IMR-90 (cell line): ENCODE data around the gene ZNF793. TPM values are rescaled to one million over a fixed set of nuclear protein-coding genes. Genes with fewer than 3 reads are reported as not detected.

Experiments
- ATAC-seq: fragments of 200-7000 bp; cut with Tn5 transposase; 2 replicates; pipeline ENCODE4 v1.9.1; 2020; ENCODE audit warnings: low read depth, mild to moderate bottlenecking, moderate library complexity
- BruUV-seq: library from RNA; stranded (reverse); fragments of 400-500 nt; replicated peaks from 2 replicates; lab custom pipeline; 2021; lab: Mats Ljungman, UMichigan
- CTCF ChIA-PET: fragments of 300-600 bp; formaldehyde crosslinking; extraction: SDS; loops from one replicate; lab custom pipeline; 2021; ENCODE audit warnings: antibody characterized with exemption; lab: Yijun Ruan, JAX
- POLR2A ChIA-PET: fragments of 300-600 bp; sonication (Branson Sonifier 250); formaldehyde crosslinking; loops from one replicate; lab custom pipeline; 2022; ENCODE audit warnings: antibody characterized with exemption; ENCODE audit not compliant: unreplicated experiment; lab: Charles Lee
- DNase-seq: peaks from one replicate; pipeline ENCODE4 v3.0.0; 2013
- H2AFZ ChIP-seq: replicated peaks from 2 replicates; pipeline ENCODE3; 2013; ENCODE audit warnings: low read length, mild to moderate bottlenecking; ENCODE audit not compliant: poor library complexity
- H2AK5ac ChIP-seq: 2 replicates; pipeline ENCODE4 v1.6.1; 2013; ENCODE audit warnings: low read depth, low read length, inconsistent platforms
- H2AK9ac ChIP-seq: replicated peaks from 2 replicates; pipeline ENCODE3; 2013; ENCODE audit warnings: mild to moderate bottlenecking, low read depth, low read length, moderate library complexity; ENCODE audit not compliant: poor library complexity
- H2BK120ac ChIP-seq: 2 replicates; pipeline ENCODE4 v1.6.1; 2013; ENCODE audit warnings: low read depth, low read length, inconsistent platforms
- H2BK15ac ChIP-seq: 3 replicates; pipeline ENCODE4 v1.6.1; 2013; ENCODE audit warnings: low read depth, low read length, inconsistent platforms
- H2BK20ac ChIP-seq: 2 replicates; pipeline ENCODE4 v1.6.1; 2013; ENCODE audit warnings: low read depth, mild to moderate bottlenecking, inconsistent platforms, low read length, moderate library complexity
- H2BK5ac ChIP-seq: 2 replicates; pipeline ENCODE4 v1.6.1; 2013; ENCODE audit warnings: mild to moderate bottlenecking, low read depth, low read length, inconsistent platforms; ENCODE audit not compliant: poor library complexity, severe bottlenecking
- H3K14ac ChIP-seq: replicated peaks from 2 replicates; pipeline ENCODE4 v1.6.1; 2013; ENCODE audit warnings: low read depth, low read length, inconsistent platforms
- H3K18ac ChIP-seq: 2 replicates; pipeline ENCODE4 v1.6.1; 2013; ENCODE audit warnings: low read depth, low read length, control low read depth
- H3K23ac ChIP-seq: 2 replicates; pipeline ENCODE4 v1.6.1; 2013; ENCODE audit warnings: low read depth, low read length, inconsistent platforms
- H3K27ac ChIP-seq: 2 replicates; pipeline ENCODE4 v1.5.1; 2013; ENCODE audit warnings: mild to moderate bottlenecking, control low read depth, low read length; ENCODE audit not compliant: insufficient read depth
- H3K27me3 ChIP-seq: 2 replicates; pipeline ENCODE4 v1.6.1; 2013; ENCODE audit warnings: low read length; ENCODE audit not compliant: control insufficient read depth, insufficient read depth
- H3K36me3 ChIP-seq: 2 replicates; pipeline ENCODE4 v1.6.1; 2013; ENCODE audit warnings: low read length, mixed read lengths; ENCODE audit not compliant: control insufficient read depth, insufficient read depth
- H3K4ac ChIP-seq: 2 replicates; pipeline ENCODE4 v1.6.1; 2013; ENCODE audit warnings: low read depth, low read length, inconsistent platforms
- H3K4me1 ChIP-seq: 2 replicates; pipeline ENCODE4 v1.6.1; 2013; ENCODE audit warnings: low read length, mixed read lengths; ENCODE audit not compliant: control insufficient read depth, insufficient read depth
- H3K4me2 ChIP-seq: 2 replicates; pipeline ENCODE4 v1.6.1; 2013; ENCODE audit warnings: low read depth, mild to moderate bottlenecking, control low read depth, low read length, moderate library complexity
- H3K4me3 ChIP-seq: 2 replicates; pipeline ENCODE4 v1.5.1; 2013; ENCODE audit warnings: low read depth, mild to moderate bottlenecking, control low read depth, low read length, moderate library complexity; ENCODE audit not compliant: insufficient read depth
- H3K56ac ChIP-seq: 2 replicates; pipeline ENCODE4 v1.6.1; 2013; ENCODE audit warnings: low read length, inconsistent platforms; ENCODE audit not compliant: insufficient read depth; ENCODE audit errors: extremely low read depth
- H3K79me1 ChIP-seq, 2 experiments: 2 replicates each; pipeline ENCODE4 v1.6.1; 2013; ENCODE audit warnings: low read length in 2 of 2, inconsistent platforms in 1 of 2, low read depth in 1 of 2
- H3K9ac ChIP-seq: 2 replicates; pipeline ENCODE4 v1.6.1; 2013; ENCODE audit warnings: low read depth, low read length, control low read depth
- H3K9me1 ChIP-seq: 2 replicates; pipeline ENCODE4 v1.6.1; 2013; ENCODE audit warnings: low read length, inconsistent platforms; ENCODE audit not compliant: insufficient read depth
- H3K9me3 ChIP-seq: 2 replicates; pipeline ENCODE4 v1.6.1; 2013; ENCODE audit warnings: low read length; ENCODE audit not compliant: control insufficient read depth, insufficient read depth
- H4K20me1 ChIP-seq: 2 replicates; pipeline ENCODE4 v1.6.1; 2013; ENCODE audit warnings: low read length, inconsistent platforms; ENCODE audit not compliant: insufficient read depth
- H4K5ac ChIP-seq: 2 replicates; pipeline ENCODE4 v1.6.1; 2013; ENCODE audit warnings: mild to moderate bottlenecking, low read depth, low read length, control low read depth
- H4K8ac ChIP-seq, 2 experiments: 2 replicates each; pipeline ENCODE4 v1.6.1; 2013; ENCODE audit warnings: low read depth in 2 of 2, low read length in 2 of 2, control low read depth in 1 of 2, inconsistent platforms in 1 of 2
- H4K91ac ChIP-seq: 2 replicates; pipeline ENCODE4 v1.6.1; 2013; ENCODE audit warnings: low read depth, low read length, inconsistent platforms; ENCODE audit not compliant: insufficient read depth
- BHLHE40 ChIP-seq: fragments of 150-350 bp; IDR thresholded peaks from 2 replicates; pipeline ENCODE4 v1.6.1; 2016; ENCODE audit warnings: mild to moderate bottlenecking, low read depth, low read length
- CEBPB ChIP-seq: IDR thresholded peaks from 2 replicates; pipeline ENCODE4 v1.6.1; 2012; ENCODE audit warnings: low read depth, low read length, improper control_type of control experiment
- MAFK ChIP-seq: IDR thresholded peaks from 2 replicates; pipeline ENCODE4 v1.6.1; 2012; ENCODE audit warnings: low read depth, low read length, improper control_type of control experiment
- NFE2L2 ChIP-seq: fragments of 150-350 bp; IDR thresholded peaks from 2 replicates; pipeline ENCODE4 v1.6.1; 2016; ENCODE audit warnings: low read depth, mild to moderate bottlenecking, low read length
- RCOR1 ChIP-seq: IDR thresholded peaks from 2 replicates; pipeline ENCODE4 v1.6.1; 2012; ENCODE audit warnings: mild to moderate bottlenecking, low read length, improper control_type of control experiment; ENCODE audit not compliant: insufficient replicate concordance
- SMC3 ChIP-seq: fragments of 150-350 bp; IDR thresholded peaks from 2 replicates; pipeline ENCODE4 v1.6.1; 2016; ENCODE audit warnings: low read depth, mild to moderate bottlenecking, antibody characterized with exemption, low read length, moderate library complexity
- WGBS, 2 experiments: methylation state at CpG; one replicate each; pipeline versions ENCODE4 v1.1.5 to v1.1.7; 2013; ENCODE audit warnings: missing lambda C conversion rate in 2 of 2; ENCODE audit not compliant: insufficient read length in 1 of 2; ENCODE audit errors: extremely low coverage in 2 of 2; 5-methylcytosine and 5-hydroxymethylcytosine counted together
- dilution Hi-C: fragments of 300-500 bp; cut with HindIII; formaldehyde crosslinking; loops from one replicate; pipeline ENCODE4 v1.14.3; 2018; ENCODE audit warnings: low sequenced_read_pairs; ENCODE audit not compliant: unreplicated experiment
- in situ Hi-C: fragments of 300-500 bp; cut with MboI; formaldehyde crosslinking; loops from 3 replicates; pipeline ENCODE4 v1.14.3; 2019; ENCODE audit warnings: low sequenced_read_pairs, inconsistent platforms, mixed read lengths
- intact Hi-C: fragments of 100-400 bp; cut with micrococcal nuclease; formaldehyde crosslinking; loops from 2 replicates; pipeline ENCODE4 v1.10.0; 2022
- polyA plus RNA-seq, 3 experiments: library from polyadenylated mRNA; depleted of rRNA; stranded (reverse); fragments of >200 nt; gene quantifications; 2 replicates each; pipeline ENCODE4 v1.2.3, GENCODE V29; 2012; ENCODE audit warnings: low replicate concordance in 1 of 3
- total RNA-seq: library from RNA; depleted of rRNA; stranded (reverse); fragments of >200 nt; gene quantifications from 2 replicates; pipeline ENCODE4 v1.2.3, GENCODE V29; 2012
- TF ChIP-seq, protein P1 (sequence below): fragments of 150-350 bp; IDR thresholded peaks from 2 replicates; pipeline ENCODE4 v1.6.1; 2016; ENCODE audit warnings: low read depth, mild to moderate bottlenecking, low read length, moderate library complexity, borderline replicate concordance
- TF ChIP-seq, protein P2 (sequence below): conservative IDR thresholded peaks from 2 replicates; pipeline ENCODE4 v1.5.1; 2012; ENCODE audit warnings: mild to moderate bottlenecking, low read depth, low read length, improper control_type of control experiment

The ZNF793 gene
- total and polyA plus RNA-seq, 2 of the 4 experiments (the other 2 are of a cell fraction) = 0.50 to 0.72 TPM

- Histone ChIP-seq H3K18ac (no peak overlapping the region), H2AK9ac (no peak overlapping the region), H3K27ac (no peak overlapping the region), H3K9me3 (peaks cover 64% of the 10 kb centered on the region), H2BK15ac (no peak overlapping the region), H3K4me2 (no peak overlapping the region), H3K79me1 (no peaks in the 10 kb centered on the region), H4K91ac (no peak overlapping the region), H3K14ac (no peak overlapping the region), H3K27me3 (no peaks in the 10 kb centered on the region), H2BK120ac (no peak overlapping the region), H4K5ac (no peak overlapping the region), H2AFZ (no peak overlapping the region), H3K4me1 (no peaks in the 10 kb centered on the region), H3K9me1 (no peaks in the 10 kb centered on the region), H3K36me3 (0 out of 2 replicates have a peak, but pooled peaks cover 2% of the 10 kb centered on the region), H4K8ac (no peak overlapping the region), H4K20me1 (no peaks in the 10 kb centered on the region), H3K56ac (no peak overlapping the region), H3K4ac (no peak overlapping the region), H2BK20ac (no peak overlapping the region), H3K4me3 (no peak overlapping the region), H3K23ac (no peak overlapping the region), H2BK5ac (no peak overlapping the region), H2AK5ac (no peak overlapping the region), H3K9ac (no peak overlapping the region)
- ChIA-PET POLR2A (no interaction called here), CTCF (no interaction called here)
- intact Hi-C loops (no loop called here), dilution Hi-C loops (no loop called here), in situ Hi-C loops (no loop called here)
- no CpG with 5 or more reads among the region's 7 CpGs for WGBS, 2 experiments
- BruUV-seq = no TSS peak
- no peak for TF ChIP-seq SMC3
- TF ChIP-seq NFE2L2 = no peak
- no peak for TF ChIP-seq MAFK
- no peak for TF ChIP-seq CEBPB
- no peak for TF ChIP-seq BHLHE40
- TF ChIP-seq RCOR1 = no peak
- TF ChIP-seq, protein P1, sequence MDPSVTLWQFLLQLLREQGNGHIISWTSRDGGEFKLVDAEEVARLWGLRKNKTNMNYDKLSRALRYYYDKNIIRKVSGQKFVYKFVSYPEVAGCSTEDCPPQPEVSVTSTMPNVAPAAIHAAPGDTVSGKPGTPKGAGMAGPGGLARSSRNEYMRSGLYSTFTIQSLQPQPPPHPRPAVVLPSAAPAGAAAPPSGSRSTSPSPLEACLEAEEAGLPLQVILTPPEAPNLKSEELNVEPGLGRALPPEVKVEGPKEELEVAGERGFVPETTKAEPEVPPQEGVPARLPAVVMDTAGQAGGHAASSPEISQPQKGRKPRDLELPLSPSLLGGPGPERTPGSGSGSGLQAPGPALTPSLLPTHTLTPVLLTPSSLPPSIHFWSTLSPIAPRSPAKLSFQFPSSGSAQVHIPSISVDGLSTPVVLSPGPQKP = no peak
- TF ChIP-seq, protein P2, sequence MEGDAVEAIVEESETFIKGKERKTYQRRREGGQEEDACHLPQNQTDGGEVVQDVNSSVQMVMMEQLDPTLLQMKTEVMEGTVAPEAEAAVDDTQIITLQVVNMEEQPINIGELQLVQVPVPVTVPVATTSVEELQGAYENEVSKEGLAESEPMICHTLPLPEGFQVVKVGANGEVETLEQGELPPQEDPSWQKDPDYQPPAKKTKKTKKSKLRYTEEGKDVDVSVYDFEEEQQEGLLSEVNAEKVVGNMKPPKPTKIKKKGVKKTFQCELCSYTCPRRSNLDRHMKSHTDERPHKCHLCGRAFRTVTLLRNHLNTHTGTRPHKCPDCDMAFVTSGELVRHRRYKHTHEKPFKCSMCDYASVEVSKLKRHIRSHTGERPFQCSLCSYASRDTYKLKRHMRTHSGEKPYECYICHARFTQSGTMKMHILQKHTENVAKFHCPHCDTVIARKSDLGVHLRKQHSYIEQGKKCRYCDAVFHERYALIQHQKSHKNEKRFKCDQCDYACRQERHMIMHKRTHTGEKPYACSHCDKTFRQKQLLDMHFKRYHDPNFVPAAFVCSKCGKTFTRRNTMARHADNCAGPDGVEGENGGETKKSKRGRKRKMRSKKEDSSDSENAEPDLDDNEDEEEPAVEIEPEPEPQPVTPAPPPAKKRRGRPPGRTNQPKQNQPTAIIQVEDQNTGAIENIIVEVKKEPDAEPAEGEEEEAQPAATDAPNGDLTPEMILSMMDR = no peak
- DNase-seq (no peak), ATAC-seq (no peak)
Observed at GRCh38 chr19:37564624-37565369, 58.1 kb downstream of the ZNF793 start.
